Nephron (organoid): ENCODE results near the gene CALML6.

Experiments
- H3K27ac Mint-ChIP-seq, 3 experiments: 2 replicates each; pipeline ENCODE4 v1.8.0; 2020; ENCODE audit warnings: mixed read lengths in 3 of 3, mild to moderate bottlenecking in 2 of 3, moderate library complexity in 1 of 3
- H3K27me3 Mint-ChIP-seq: 2 replicates; pipeline ENCODE4 v1.8.0; 2021; ENCODE audit warnings: low read depth, mild to moderate bottlenecking, moderate library complexity, mixed read lengths
- H3K36me3 Mint-ChIP-seq: 2 replicates; pipeline ENCODE4 v1.8.0; 2020; ENCODE audit warnings: low read depth, mixed read lengths
- H3K4me1 Mint-ChIP-seq: 2 replicates; pipeline ENCODE4 v1.8.0; 2020; ENCODE audit warnings: mixed read lengths
- H3K4me3 Mint-ChIP-seq, 3 experiments: 2 replicates each; pipeline ENCODE4 v1.8.0; 2020; ENCODE audit warnings: mild to moderate bottlenecking in 3 of 3, mixed read lengths in 3 of 3, moderate library complexity in 2 of 3
- H3K9me3 Mint-ChIP-seq: 2 replicates; pipeline ENCODE4 v1.8.0; 2020; ENCODE audit warnings: mixed read lengths
- TF ChIP-seq, protein P1 (sequence below), 3 experiments: fragments of 200-600 bp; sonication (generic); IDR thresholded peaks; one replicate each; pipeline ENCODE4 v1.5.0; 2021; ENCODE audit warnings: antibody characterized with exemption in 3 of 3; ENCODE audit not compliant: unreplicated experiment in 3 of 3

Gene CALML6

DNA sequence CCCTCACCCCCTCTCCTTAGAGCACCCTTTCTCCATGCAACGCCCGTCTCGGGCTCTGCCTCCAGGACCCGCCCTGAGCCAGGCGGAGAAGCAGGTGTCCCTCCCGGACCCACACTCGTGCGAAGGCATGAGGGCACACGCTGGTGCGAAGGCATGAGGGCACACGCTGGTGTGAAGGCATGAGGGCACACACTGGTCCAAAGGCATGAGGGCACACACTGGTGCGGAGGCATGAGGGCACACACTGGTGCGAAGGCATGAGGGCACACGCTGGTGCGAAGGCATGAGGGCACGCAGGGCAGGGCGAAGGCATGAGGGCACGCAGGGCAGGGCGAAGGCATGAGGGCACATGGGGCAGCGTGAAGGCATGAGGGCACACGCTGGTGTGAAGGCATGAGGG is 9.8 kb downstream of the CALML6 start:
- Mint-ChIP-seq H3K27me3 (peaks cover 3% of the 10 kb centered on the region), H3K9me3 (no peaks in the 10 kb centered on the region), H3K27ac (no peak overlapping the region), H3K36me3 (no peaks in the 10 kb centered on the region), H3K4me3 (no peak overlapping the region), H3K4me1 (no peaks in the 10 kb centered on the region)
- TF ChIP-seq, protein P1, sequence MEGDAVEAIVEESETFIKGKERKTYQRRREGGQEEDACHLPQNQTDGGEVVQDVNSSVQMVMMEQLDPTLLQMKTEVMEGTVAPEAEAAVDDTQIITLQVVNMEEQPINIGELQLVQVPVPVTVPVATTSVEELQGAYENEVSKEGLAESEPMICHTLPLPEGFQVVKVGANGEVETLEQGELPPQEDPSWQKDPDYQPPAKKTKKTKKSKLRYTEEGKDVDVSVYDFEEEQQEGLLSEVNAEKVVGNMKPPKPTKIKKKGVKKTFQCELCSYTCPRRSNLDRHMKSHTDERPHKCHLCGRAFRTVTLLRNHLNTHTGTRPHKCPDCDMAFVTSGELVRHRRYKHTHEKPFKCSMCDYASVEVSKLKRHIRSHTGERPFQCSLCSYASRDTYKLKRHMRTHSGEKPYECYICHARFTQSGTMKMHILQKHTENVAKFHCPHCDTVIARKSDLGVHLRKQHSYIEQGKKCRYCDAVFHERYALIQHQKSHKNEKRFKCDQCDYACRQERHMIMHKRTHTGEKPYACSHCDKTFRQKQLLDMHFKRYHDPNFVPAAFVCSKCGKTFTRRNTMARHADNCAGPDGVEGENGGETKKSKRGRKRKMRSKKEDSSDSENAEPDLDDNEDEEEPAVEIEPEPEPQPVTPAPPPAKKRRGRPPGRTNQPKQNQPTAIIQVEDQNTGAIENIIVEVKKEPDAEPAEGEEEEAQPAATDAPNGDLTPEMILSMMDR (IDR thresholded peaks at IDR 0.05; ENCODE audit: unreplicated experiment in 3 of 3): no peak

DNA sequence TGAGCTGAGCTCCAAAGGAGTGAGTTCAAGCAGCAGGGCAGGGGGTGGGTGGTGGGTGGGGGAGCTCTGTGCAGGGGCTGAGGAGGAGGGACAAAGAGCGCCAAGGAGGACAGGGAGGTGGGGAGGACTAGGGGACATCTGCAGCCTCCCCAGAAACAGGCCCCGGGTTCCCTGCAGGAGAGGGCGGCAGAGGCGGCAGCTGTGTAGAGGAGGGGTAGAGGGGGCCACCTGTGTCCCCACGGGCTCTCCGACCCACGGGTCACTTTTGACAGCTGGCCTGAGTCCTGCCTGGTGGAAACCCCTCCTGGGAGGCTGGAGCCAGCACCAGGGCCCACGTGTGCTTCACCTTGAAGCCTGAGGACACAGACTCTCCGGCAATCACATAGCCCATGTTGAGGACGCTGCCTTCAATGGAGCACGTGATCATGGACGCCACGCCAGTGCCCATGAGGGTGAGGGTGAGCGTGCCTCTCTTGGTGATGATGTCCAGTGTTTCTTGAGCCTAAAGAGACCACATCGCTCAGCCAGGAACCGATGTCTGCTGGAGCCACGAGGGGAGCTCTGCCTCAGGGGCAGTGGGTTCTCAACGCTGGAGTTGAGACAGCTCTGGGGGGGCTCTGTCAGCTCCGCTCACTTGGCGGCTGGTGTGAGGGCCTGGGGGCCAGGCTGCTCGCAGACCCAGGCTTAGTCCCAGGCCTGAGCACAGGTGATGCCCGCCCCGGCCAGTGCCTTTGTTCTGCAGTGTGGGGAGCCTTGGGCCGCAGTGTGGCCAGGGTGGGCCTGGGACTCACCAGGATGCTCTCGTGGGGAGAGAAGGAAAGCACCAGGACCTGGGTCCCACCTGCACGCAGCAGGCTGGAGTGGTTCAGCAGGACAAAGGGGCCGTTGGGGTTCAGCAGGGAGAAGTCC is 10.6 kb downstream of the CALML6 start:
- Mint-ChIP-seq H3K27me3 (peaks cover 3% of the 10 kb centered on the region), H3K36me3 (no peaks in the 10 kb centered on the region), H3K4me1 (no peaks in the 10 kb centered on the region), H3K27ac (no peak overlapping the region), H3K9me3 (no peaks in the 10 kb centered on the region), H3K4me3 (no peak overlapping the region)
- TF ChIP-seq, protein P1 (IDR thresholded peaks at IDR 0.05; ENCODE audit: unreplicated experiment in 3 of 3): no peak

DNA sequence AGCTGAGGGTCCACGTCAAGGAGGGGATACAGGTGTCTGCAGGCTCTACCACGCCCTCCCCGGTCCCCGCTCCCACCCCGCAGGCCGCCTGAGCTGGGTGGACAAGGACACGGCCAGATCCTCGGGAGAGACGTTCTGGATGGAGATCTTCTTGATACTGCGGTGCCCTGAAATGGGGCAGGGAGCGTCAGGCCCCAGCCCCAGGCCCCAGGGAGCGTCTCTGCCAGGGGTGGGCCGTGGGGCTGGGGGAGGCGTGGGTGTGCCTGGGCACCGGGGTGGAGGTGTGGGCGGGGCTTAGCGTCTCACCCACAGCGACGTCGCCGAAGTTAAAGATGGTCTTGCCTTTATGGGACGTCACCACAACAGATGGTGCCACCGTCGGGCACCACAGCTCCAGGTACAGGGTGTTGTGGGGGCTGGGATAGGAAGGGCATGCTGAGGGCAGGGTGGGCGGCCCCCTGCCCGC is 11.3 kb downstream of the CALML6 start:
- H3K36me3 Mint-ChIP-seq: no peaks in the 10 kb centered on the region
- no peak overlapping the region for H3K27ac Mint-ChIP-seq
- peaks cover 3% of the 10 kb centered on the region for H3K27me3 Mint-ChIP-seq
- no peak overlapping the region for H3K4me3 Mint-ChIP-seq
- TF ChIP-seq, protein P1 (IDR thresholded peaks at IDR 0.05; ENCODE audit: unreplicated experiment in 3 of 3): no peak
- H3K9me3 Mint-ChIP-seq: no peaks in the 10 kb centered on the region
- H3K4me1 Mint-ChIP-seq: no peaks in the 10 kb centered on the region

DNA sequence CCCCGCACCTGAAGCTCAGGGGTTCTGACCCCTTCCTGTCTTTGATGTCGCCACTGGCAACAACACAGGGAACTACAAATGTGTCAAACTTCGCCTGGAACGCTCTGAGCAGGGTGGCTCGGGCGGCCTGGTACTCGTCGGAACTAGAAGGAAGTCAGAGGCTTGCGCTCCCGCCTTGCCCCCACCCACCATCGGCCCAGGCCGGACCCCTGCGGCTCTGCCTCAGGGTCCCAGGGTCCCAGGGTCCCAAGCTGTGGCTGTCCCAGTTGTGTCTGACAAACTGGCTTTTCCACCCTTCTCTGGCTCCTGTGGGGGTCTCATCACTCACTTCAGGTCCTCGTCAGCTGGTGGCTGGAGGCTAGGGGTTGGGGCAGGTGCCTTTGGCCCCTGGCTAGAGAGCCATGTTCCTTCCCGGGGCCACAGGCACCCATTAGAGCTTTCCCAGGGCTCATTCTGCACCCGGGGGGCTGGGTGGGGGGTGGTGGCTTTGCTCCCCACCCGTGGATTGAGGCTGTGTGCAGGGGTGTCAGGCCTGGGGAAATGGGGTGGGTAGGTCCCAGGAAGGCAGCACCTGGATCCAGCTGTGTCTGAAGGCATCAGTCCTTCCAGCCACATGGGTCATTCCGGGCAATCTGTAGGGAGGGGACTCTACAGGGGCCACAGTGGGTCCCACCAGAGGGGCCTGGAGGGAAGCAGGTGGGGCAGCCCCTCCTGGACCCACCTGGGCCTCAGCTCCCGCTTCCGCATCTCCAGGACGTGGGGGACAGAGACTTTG is 12.0 kb downstream of the CALML6 start:
- Mint-ChIP-seq H3K36me3 (no peaks in the 10 kb centered on the region), H3K27me3 (peaks cover 3% of the 10 kb centered on the region), H3K9me3 (no peaks in the 10 kb centered on the region), H3K4me1 (no peaks in the 10 kb centered on the region), H3K4me3 (no peak overlapping the region), H3K27ac (no peak overlapping the region)
- TF ChIP-seq, protein P1 (IDR thresholded peaks at IDR 0.05; ENCODE audit: unreplicated experiment in 3 of 3): no peak

DNA sequence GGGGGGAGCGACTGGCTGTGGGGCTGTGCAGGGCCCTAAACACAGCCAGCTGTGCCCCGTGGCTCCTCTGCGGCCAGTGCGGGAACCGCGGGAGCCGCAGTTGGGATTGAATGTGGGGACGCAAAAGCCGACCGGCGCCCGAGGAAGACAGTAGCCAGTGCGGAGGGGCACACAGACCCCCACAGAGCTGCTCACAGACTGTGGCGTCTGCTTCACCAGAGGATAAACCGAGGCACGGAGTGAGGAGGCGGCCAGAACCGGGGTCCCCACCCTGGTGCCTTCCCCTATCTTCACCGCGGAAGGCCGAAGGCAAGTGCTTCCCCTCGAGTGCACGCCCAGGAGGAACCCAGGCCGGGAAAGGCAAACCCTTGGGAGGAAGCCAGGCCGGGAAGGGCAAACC is 12.7 kb downstream of the CALML6 start:
- Mint-ChIP-seq H3K36me3 (no peaks in the 10 kb centered on the region), H3K4me3 (no peak overlapping the region), H3K9me3 (no peaks in the 10 kb centered on the region), H3K4me1 (no peaks in the 10 kb centered on the region), H3K27me3 (peaks cover 3% of the 10 kb centered on the region), H3K27ac (no peak overlapping the region)
- TF ChIP-seq, protein P1 (IDR thresholded peaks at IDR 0.05; ENCODE audit: unreplicated experiment in 3 of 3): no peak
